Tibial nerve (tissue), 4 donors: ENCODE measurements around the gene F10. TPM values are rescaled to one million over a fixed set of nuclear protein-coding genes. Genes with fewer than 3 reads are reported as not detected.

ENCODE experiments used
- DNase-seq, 2 donors: peaks; one replicate each; pipeline ENCODE4 v3.0.0-alpha.2; 2019; ENCODE audit warnings: low spot score in 2 of 2
- H3K27ac ChIP-seq, 4 donors: fragments of 200-600 bp; sonication (generic) in 3 of 4; one replicate each; pipeline ENCODE4 v1.5.1; 2017 to 2019; ENCODE audit warnings: mild to moderate bottlenecking in 1 of 4
- H3K27me3 ChIP-seq, 2 donors: fragments of 200-600 bp; sonication (generic) in 1 of 2; one replicate each; pipeline versions ENCODE4 v1.5.1 to v1.6.0; 2017 to 2019
- H3K36me3 ChIP-seq, 3 donors: fragments of 200-600 bp; sonication (generic); one replicate each; pipeline ENCODE4 v1.5.1; 2018 to 2019
- H3K4me1 ChIP-seq, 4 donors: fragments of 200-600 bp; sonication (generic) in 3 of 4; one replicate each; pipeline ENCODE4 v1.5.1; 2017 to 2019
- H3K4me3 ChIP-seq, 4 donors: fragments of 200-600 bp; sonication (generic) in 3 of 4; one replicate each; pipeline ENCODE4 v1.5.1; 2017 to 2019; ENCODE audit warnings: mild to moderate bottlenecking in 1 of 4, moderate library complexity in 1 of 4
- H3K9me3 ChIP-seq, 4 donors: fragments of 200-600 bp; sonication (generic) in 3 of 4; one replicate each; pipeline ENCODE4 v1.5.1; 2017 to 2019
- CTCF ChIP-seq, 5 experiments: fragments of 200-600 bp in 3 of 5; fragments of 450-650 bp in 2 of 5; sonication (generic) in 3 of 5; IDR thresholded peaks; one replicate each; pipeline ENCODE4 v1.5.1; 2016 to 2019; ENCODE audit warnings: antibody characterized with exemption in 5 of 5, mild to moderate bottlenecking in 3 of 5, moderate library complexity in 2 of 5
- EP300 ChIP-seq, 2 donors: sonication (generic); formaldehyde crosslinking; IDR thresholded peaks; one replicate each; pipeline ENCODE4 v1.6.1; 2017; ENCODE audit warnings: antibody characterized with exemption in 2 of 2, mild to moderate bottlenecking in 1 of 2
- POLR2A ChIP-seq, 2 donors: fragments of 450-650 bp; IDR thresholded peaks; one replicate each; pipeline ENCODE4 v1.6.1; 2017; ENCODE audit warnings: antibody characterized with exemption in 2 of 2, mild to moderate bottlenecking in 2 of 2, moderate library complexity in 2 of 2
- WGBS, 2 donors: methylation state at CpG; one replicate each; pipeline ENCODE4 v1.1.5; 2018; 5-methylcytosine and 5-hydroxymethylcytosine counted together
- total RNA-seq, 4 donors: library from RNA; depleted of rRNA; stranded (reverse); fragments of >200 nt; gene quantifications; one replicate each; pipeline ENCODE4 v1.1.0, GENCODE V29; 2016

Gene F10
- total RNA-seq, 4 donors from 2014 or later, result 12.0 to 44.3 (median 17.3) TPM

DNA sequence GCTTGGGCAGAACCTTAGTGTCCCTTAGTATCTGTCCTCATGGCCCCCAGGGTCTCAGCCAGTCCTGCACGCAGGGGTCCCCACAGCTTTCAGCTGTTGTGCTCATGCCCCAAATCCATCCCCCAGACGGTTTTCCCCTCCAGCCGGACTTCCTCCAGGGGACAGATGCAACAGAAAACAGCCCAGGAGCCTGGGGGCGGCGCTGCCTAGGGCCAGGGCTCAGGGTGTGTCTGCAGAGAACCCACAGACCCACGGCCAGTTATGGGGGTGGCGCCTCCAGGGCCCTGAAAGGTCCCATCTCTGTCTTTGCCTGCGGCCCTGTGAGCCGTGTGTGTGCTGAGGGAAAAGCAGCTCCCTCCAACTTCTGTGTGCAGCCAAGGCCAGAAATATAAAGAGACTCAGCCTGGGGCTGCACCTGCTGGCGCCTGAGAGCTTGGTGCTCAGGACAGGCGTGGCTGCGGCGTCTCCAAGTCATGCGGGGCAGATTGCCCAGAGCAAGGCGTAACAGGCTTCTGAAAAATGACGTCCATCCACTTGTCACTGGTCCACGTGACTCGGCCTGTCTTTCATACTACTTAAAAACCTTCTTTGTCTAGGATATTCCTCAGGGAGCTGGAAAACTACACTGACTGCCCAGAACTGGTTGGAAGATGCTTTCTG is 39.1 kb upstream of the F10 start:
- Histone ChIP-seq H3K9me3 (no peaks in the 10 kb centered on the region), H3K4me1 (peaks cover 0 to 9% (median 0%) of the 10 kb centered on the region in 4 donors), H3K27me3 (no peaks in the 10 kb centered on the region), H3K4me3 (no peak overlapping the region), H3K27ac (no peak overlapping the region), H3K36me3 (peaks cover 0 to 13% (median 0%) of the 10 kb centered on the region in 3 donors)
- DNase-seq, result peak; percentile 30 to 42
- WGBS, 2 donors, result 43 to 58% methylated on average over 18 of the region's 18 CpGs
- TF ChIP-seq CTCF (IDR thresholded peaks at IDR 0.05), result no peak
- TF ChIP-seq POLR2A (IDR thresholded peaks at IDR 0.05), result no peak
- no peak for TF ChIP-seq EP300 (IDR thresholded peaks at IDR 0.05)

GRCh38 chr13:113084094-113084942 is 38.3 kb upstream of the F10 start:
- Histone ChIP-seq H3K4me1 (peaks cover 0 to 9% (median 0%) of the 10 kb centered on the region in 4 donors), H3K36me3 (peaks cover 0 to 16% (median 0%) of the 10 kb centered on the region in 3 donors), H3K27me3 (no peaks in the 10 kb centered on the region), H3K4me3 (no peak overlapping the region), H3K9me3 (no peaks in the 10 kb centered on the region), H3K27ac (no peak overlapping the region)
- DNase-seq, result no peak
- no peak for TF ChIP-seq CTCF (IDR thresholded peaks at IDR 0.05)
- WGBS, 2 donors, result 87 to 89% methylated on average over 23 to 24 of the region's 25 CpGs

DNA sequence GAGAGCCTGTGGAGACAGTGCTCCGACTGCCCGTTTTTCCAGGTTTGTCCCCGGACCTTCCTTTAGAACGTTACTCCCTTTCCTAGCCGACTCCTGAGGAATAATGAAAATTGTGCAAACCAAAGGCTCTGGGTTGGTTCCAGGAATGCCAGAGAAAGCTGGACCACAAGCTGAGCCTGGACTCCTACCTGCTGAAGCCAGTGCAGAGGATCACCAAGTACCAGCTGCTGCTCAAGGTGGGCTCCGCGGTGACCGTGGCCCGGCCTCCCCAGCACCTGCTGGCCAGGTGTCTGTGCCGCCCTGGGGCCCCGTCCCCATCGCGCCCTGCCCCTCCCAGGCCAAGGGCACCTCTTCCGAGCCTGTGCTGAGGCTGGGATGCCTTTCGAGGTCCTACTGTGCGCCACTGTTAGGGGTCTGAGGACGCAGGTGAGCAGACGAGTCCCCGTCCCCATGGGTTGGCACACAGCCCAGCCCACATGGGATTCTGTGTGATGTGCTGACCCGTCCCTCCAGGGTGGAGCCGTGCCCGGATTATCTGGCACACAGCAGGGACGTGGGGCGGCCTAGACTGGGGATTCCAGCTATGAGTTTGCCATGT is 37.6 kb upstream of the F10 start:
- Histone ChIP-seq H3K36me3 (peaks cover 0 to 23% (median 0%) of the 10 kb centered on the region in 3 donors), H3K27ac (no peak overlapping the region), H3K4me3 (no peak overlapping the region), H3K4me1 (peaks cover 0 to 9% (median 0%) of the 10 kb centered on the region in 4 donors), H3K9me3 (no peaks in the 10 kb centered on the region), H3K27me3 (no peaks in the 10 kb centered on the region)
- no peak for DNase-seq
- 82 to 87% methylated on average over 16 to 24 of the region's 24 CpGs for WGBS, 2 donors
- TF ChIP-seq EP300 (IDR thresholded peaks at IDR 0.05), result no peak
- TF ChIP-seq POLR2A (IDR thresholded peaks at IDR 0.05), result no peak
- no peak for TF ChIP-seq CTCF (IDR thresholded peaks at IDR 0.05)

GRCh38 chr13:113086031-113086750 is 36.4 kb upstream of the F10 start:
- no peak overlapping the region for H3K27ac ChIP-seq
- H3K4me3 ChIP-seq, result no peak overlapping the region
- peaks cover 0 to 24% (median 0%) of the 10 kb centered on the region in 3 donors for H3K36me3 ChIP-seq
- no peak for TF ChIP-seq EP300 (IDR thresholded peaks at IDR 0.05)
- no peak for TF ChIP-seq CTCF (IDR thresholded peaks at IDR 0.05)
- no peak for TF ChIP-seq POLR2A (IDR thresholded peaks at IDR 0.05)
- peaks cover 0 to 9% (median 0%) of the 10 kb centered on the region in 4 donors for H3K4me1 ChIP-seq
- H3K9me3 ChIP-seq, result no peaks in the 10 kb centered on the region
- no peaks in the 10 kb centered on the region for H3K27me3 ChIP-seq
- 81 to 82% methylated on average over 24 to 25 of the region's 32 CpGs for WGBS, 2 donors
- DNase-seq, result no peak
